VCaP (cell line): ENCODE measurements around the gene WSCD1.

ENCODE experiments used
- H3K27ac ChIP-seq: fragments of 450-650 bp; 2 replicates; pipeline ENCODE4 v1.5.1; 2017
- CTCF ChIP-seq: fragments of 450-650 bp; conservative IDR thresholded peaks from 2 replicates; pipeline ENCODE4 v1.5.1; 2017; ENCODE audit warnings: mild to moderate bottlenecking, moderate library complexity

The WSCD1 gene

DNA sequence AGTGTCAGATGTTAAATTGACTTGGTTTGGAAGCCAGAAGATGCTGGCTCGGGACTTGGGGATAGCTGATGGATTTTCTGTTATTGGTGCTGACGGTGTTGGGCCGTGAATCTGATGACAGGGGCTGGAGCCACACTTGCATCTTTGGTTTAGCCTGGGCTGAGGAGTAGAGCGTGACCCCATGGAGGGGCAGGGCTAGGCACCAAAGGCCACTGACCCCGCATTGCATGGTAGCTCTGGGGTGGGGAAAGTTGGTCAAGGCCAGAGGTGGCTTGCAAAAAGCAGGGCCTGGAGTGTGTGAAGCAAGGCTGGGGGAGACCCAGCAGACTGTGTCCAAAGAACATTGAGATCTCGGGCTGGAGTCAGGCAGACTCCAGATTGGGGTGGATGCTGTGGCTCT lies 25.3 kb downstream of the WSCD1 start:
- H3K27ac ChIP-seq = no peak overlapping the region
- no peak for TF ChIP-seq CTCF

GRCh38 chr17:6096201-6097004 lies 26.2 kb downstream of the WSCD1 start:
- H3K27ac ChIP-seq = no peak overlapping the region

GRCh38 chr17:6097005-6097279 lies 26.8 kb downstream of the WSCD1 start:
- no peak for TF ChIP-seq CTCF
- H3K27ac ChIP-seq = no peak overlapping the region

More at GRCh38 chr17:6096201-6097004, 26.2 kb downstream of the WSCD1 start:
- TF ChIP-seq CTCF = no peak

GRCh38 chr17:6098050-6098822 lies 28.1 kb downstream of the WSCD1 start:
- H3K27ac ChIP-seq = no peak overlapping the region
- TF ChIP-seq CTCF = no peak

DNA sequence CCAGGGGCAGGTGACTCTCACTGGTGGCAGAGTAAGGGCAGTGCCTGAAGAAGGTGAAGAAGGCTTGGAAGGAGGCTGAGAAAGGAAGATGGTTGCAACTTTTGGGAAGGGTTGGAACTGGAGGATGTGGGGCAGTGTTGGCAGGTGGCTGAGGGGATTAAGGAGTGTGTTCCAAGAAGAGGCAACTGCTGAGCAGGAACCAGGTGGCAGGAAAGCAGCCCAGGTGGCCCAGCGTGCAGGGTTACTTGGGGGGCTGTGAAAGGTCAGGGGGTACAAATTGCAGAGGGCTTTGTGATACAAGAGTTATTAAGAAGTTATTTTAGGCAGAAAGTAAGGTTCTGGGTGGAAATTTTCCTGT lies 28.6 kb downstream of the WSCD1 start:
- H3K27ac ChIP-seq = no peak overlapping the region
- no peak for TF ChIP-seq CTCF

DNA sequence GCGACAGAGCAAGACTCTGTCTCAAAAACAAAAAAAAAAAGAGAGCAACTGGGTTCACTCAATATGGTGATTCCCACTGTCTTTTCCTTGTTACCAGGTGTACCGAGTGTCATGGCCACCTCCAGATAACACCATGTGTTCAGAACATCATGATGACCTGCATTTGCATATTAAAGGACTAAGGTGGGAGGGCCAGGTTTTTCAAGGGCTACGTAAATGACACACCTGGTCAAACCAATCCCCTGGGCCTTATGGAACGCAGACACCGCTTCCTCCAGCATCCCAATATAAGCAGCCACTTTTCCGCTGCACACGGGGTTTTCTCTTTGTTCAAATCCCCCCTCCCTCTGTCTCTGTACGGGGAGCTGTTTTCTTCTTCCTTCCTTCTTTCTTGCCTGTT lies 29.3 kb downstream of the WSCD1 start:
- no peak overlapping the region for H3K27ac ChIP-seq
- no peak for TF ChIP-seq CTCF

- H3K27ac ChIP-seq = no peak overlapping the region
- TF ChIP-seq CTCF = no peak
Observed at GRCh38 chr17:6100146-6100545, 30.0 kb downstream of the WSCD1 start.
